ENCODE data around the gene CCDC88B.

- TF ChIP-seq TCF7L2 (IDR thresholded peaks at IDR 0.05; ENCODE audit: low read depth, low read length) (no peak), CTCF (IDR thresholded peaks at IDR 0.05 in 2 of 3, conservative IDR thresholded peaks at IDR 0.05 in 1 of 3; ENCODE audit: insufficient read depth in 2 of 3, low read depth in 1 of 3, low read length in 3 of 3) (no peak), E2F5 (CRISPR knock-in tag; IDR thresholded peaks at IDR 0.05) (no peak), SP1 (CRISPR knock-in tag; IDR thresholded peaks at IDR 0.05) (no peak), TFAM (CRISPR knock-in tag; conservative IDR thresholded peaks at IDR 0.05) (no peak), FOXM1 (IDR thresholded peaks at IDR 0.05; ENCODE audit: low read depth) (no peak), FOXM1 (CRISPR knock-in tag; IDR thresholded peaks at IDR 0.05; ENCODE audit: low read depth) (no peak), ZNF639 (CRISPR knock-in tag; conservative IDR thresholded peaks at IDR 0.05 in 1 of 2, IDR thresholded peaks at IDR 0.05 in 1 of 2) (no peak), FOXP4 (CRISPR knock-in tag; IDR thresholded peaks at IDR 0.05; ENCODE audit: borderline replicate concordance) (no peak), FOXJ2 (tag; IDR thresholded peaks at IDR 0.05) (no peak), ATF7 (IDR thresholded peaks at IDR 0.05) (no peak), ATF3 (IDR thresholded peaks at IDR 0.05) (no peak), ATF3 (CRISPR knock-in tag; conservative IDR thresholded peaks at IDR 0.05) (no peak), NCOR1 (IDR thresholded peaks at IDR 0.05) (no peak)
These were observed 36.0 kb upstream of the CCDC88B start for GRCh38 chr11:64304032-64304315.
